ENCODE results near the gene DUSP2.

The DUSP2 gene

DNA sequence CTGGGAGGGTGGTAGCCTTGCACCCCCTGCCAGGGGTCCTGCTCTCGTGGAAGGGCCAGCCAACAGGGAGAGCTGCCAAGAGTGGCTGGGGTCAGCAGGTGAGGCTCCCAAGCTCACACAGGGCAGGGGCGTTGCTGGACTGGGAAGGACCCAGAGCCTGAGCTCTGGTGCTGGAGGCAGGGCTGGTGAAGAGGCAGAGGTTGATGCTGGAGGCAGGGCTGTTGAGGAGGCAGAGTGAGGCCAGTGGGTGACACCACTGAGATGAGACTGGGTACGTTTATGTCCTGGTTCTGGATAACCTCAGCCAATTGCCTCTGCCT, 35.9 kb downstream of the DUSP2 start:
- H3K27me3 ChIP-seq (ENCODE audit: insufficient read depth, low read depth) = peaks cover 3% of the 10 kb centered on the region; the same call in 1 of the 2 replicates
- H3K4me1 ChIP-seq (ENCODE audit: low read depth, poor library complexity, severe bottlenecking) = no peaks in the 10 kb centered on the region
- H3K79me2 ChIP-seq (ENCODE audit: insufficient read depth, low read depth) = no peaks in the 10 kb centered on the region
- H3K4me3 ChIP-seq (IDR thresholded peaks at IDR 0.05; ENCODE audit: insufficient read depth, low read depth, low read length) = no peak overlapping the region
- TF ChIP-seq CTCF (conservative IDR thresholded peaks at IDR 0.05; ENCODE audit: low read depth, low read length) = no peak
- no peak overlapping the region for H2AFZ ChIP-seq (ENCODE audit: low read depth)
- H3K9ac ChIP-seq = no peak overlapping the region
- H3K4me2 ChIP-seq = no peak overlapping the region
- no peaks in the 10 kb centered on the region for H3K36me3 ChIP-seq (ENCODE audit: insufficient read depth)
- no peaks in the 10 kb centered on the region for H4K20me1 ChIP-seq (ENCODE audit: insufficient read depth)
- H3K27ac ChIP-seq = no peak overlapping the region

- Histone ChIP-seq H4K20me1 (ENCODE audit: insufficient read depth) (no peaks in the 10 kb centered on the region), H3K4me2 (no peak overlapping the region), H3K36me3 (ENCODE audit: insufficient read depth) (no peaks in the 10 kb centered on the region), H3K79me2 (ENCODE audit: insufficient read depth, low read depth) (no peaks in the 10 kb centered on the region), H3K4me1 (ENCODE audit: low read depth, poor library complexity, severe bottlenecking) (no peaks in the 10 kb centered on the region), H2AFZ (ENCODE audit: low read depth) (no peak overlapping the region), H3K9ac (no peak overlapping the region), H3K27me3 (ENCODE audit: insufficient read depth, low read depth) (peaks cover 3% of the 10 kb centered on the region; the same call in 1 of the 2 replicates), H3K27ac (no peak overlapping the region), H3K4me3 (IDR thresholded peaks at IDR 0.05; ENCODE audit: insufficient read depth, low read depth, low read length) (no peak overlapping the region)
- TF ChIP-seq CTCF (conservative IDR thresholded peaks at IDR 0.05; ENCODE audit: low read depth, low read length) = no peak
Measured at GRCh38 chr2:96108541-96109360, 36.5 kb downstream of the DUSP2 start.

DNA sequence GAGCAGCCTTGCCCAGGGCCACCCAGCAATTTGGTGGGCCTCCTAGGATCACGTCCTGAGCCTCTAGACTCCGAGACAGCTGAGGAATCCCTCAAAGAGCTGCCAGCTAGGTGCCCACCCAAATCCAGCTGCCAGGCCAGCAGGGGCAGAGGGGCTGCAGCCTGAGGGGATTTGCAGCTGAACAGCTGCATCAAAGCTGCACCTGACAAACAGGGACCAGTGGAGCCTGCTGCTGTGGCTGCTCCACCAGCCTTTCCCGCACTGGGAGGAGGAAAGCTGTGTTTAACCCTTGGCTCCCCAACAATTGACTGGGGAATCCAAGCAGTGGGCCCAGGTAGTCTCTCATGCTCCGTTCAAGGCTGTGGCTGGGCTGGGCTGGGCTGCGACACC, 37.1 kb downstream of the DUSP2 start:
- Histone ChIP-seq H3K4me2 (no peak overlapping the region), H3K4me1 (ENCODE audit: low read depth, poor library complexity, severe bottlenecking) (no peaks in the 10 kb centered on the region), H3K36me3 (ENCODE audit: insufficient read depth) (no peaks in the 10 kb centered on the region), H3K9ac (no peak overlapping the region), H4K20me1 (ENCODE audit: insufficient read depth) (no peaks in the 10 kb centered on the region), H3K79me2 (ENCODE audit: insufficient read depth, low read depth) (no peaks in the 10 kb centered on the region), H3K27ac (no peak overlapping the region), H3K4me3 (IDR thresholded peaks at IDR 0.05; ENCODE audit: insufficient read depth, low read depth, low read length) (no peak overlapping the region), H2AFZ (ENCODE audit: low read depth) (no peak overlapping the region), H3K27me3 (ENCODE audit: insufficient read depth, low read depth) (peaks cover 3% of the 10 kb centered on the region; the same call in 1 of the 2 replicates)
- no peak for TF ChIP-seq CTCF (conservative IDR thresholded peaks at IDR 0.05; ENCODE audit: low read depth, low read length)

GRCh38 chr2:96107708-96108065, 37.6 kb downstream of the DUSP2 start:
- Histone ChIP-seq H4K20me1 (ENCODE audit: insufficient read depth) (no peaks in the 10 kb centered on the region), H3K4me2 (no peak overlapping the region), H3K27me3 (ENCODE audit: insufficient read depth, low read depth) (peaks cover 3% of the 10 kb centered on the region; the same call in 1 of the 2 replicates), H3K79me2 (ENCODE audit: insufficient read depth, low read depth) (no peaks in the 10 kb centered on the region), H3K27ac (no peak overlapping the region), H3K4me3 (IDR thresholded peaks at IDR 0.05; ENCODE audit: insufficient read depth, low read depth, low read length) (no peak overlapping the region), H3K4me1 (ENCODE audit: low read depth, poor library complexity, severe bottlenecking) (no peaks in the 10 kb centered on the region), H3K36me3 (ENCODE audit: insufficient read depth) (no peaks in the 10 kb centered on the region), H3K9ac (no peak overlapping the region), H2AFZ (ENCODE audit: low read depth) (no peak overlapping the region)
- TF ChIP-seq CTCF (conservative IDR thresholded peaks at IDR 0.05; ENCODE audit: low read depth, low read length) = no peak
